Endodermal cell (in vitro differentiated cells): ENCODE results near the gene WAPL. TPM values are rescaled to one million over a fixed set of nuclear protein-coding genes. Genes with fewer than 3 reads are reported as not detected.

Experiments
- DNase-seq: peaks from one replicate; pipeline ENCODE4 v3.0.0-alpha.2; 2017
- H3K27ac ChIP-seq: 2 replicates; pipeline ENCODE4 v1.5.1; 2013; ENCODE audit warnings: mild to moderate bottlenecking, low read depth, low read length, moderate library complexity
- H3K27me3 ChIP-seq: 2 replicates; pipeline ENCODE4 v1.6.1; 2013; ENCODE audit warnings: mild to moderate bottlenecking, low read length, moderate library complexity; ENCODE audit not compliant: insufficient read depth, control insufficient read depth, poor library complexity, severe bottlenecking
- H3K36me3 ChIP-seq: 2 replicates; pipeline ENCODE4 v1.7.0; 2013; ENCODE audit warnings: mild to moderate bottlenecking, low read length, moderate library complexity; ENCODE audit not compliant: control insufficient read depth, insufficient read depth
- H3K4me1 ChIP-seq: one replicate; pipeline ENCODE4 v1.7.0; 2013; ENCODE audit warnings: low read length; ENCODE audit not compliant: control insufficient read depth, insufficient read depth
- H3K4me3 ChIP-seq: 2 replicates; pipeline ENCODE4 v1.5.1; 2013; ENCODE audit warnings: mild to moderate bottlenecking, low read length, moderate library complexity
- H3K9ac ChIP-seq: 2 replicates; pipeline ENCODE4 v1.6.1; 2013; ENCODE audit warnings: mild to moderate bottlenecking, low read length, moderate library complexity; ENCODE audit not compliant: poor library complexity, severe bottlenecking; ENCODE audit errors: extremely low read depth
- H3K9me3 ChIP-seq: 2 replicates; pipeline ENCODE4 v1.6.1; 2013; ENCODE audit warnings: mild to moderate bottlenecking, low read length, moderate library complexity; ENCODE audit not compliant: control insufficient read depth
- H3K27ac Mint-ChIP-seq: 2 replicates; pipeline ENCODE4 v1.8.0; 2020; ENCODE audit warnings: mixed read lengths
- H3K27me3 Mint-ChIP-seq: 2 replicates; pipeline ENCODE4 v1.8.0; 2021; ENCODE audit warnings: mild to moderate bottlenecking, mixed read lengths; ENCODE audit not compliant: insufficient read depth
- H3K36me3 Mint-ChIP-seq: 2 replicates; pipeline ENCODE4 v1.8.0; 2020; ENCODE audit warnings: low read depth, mixed read lengths
- H3K4me1 Mint-ChIP-seq: 2 replicates; pipeline ENCODE4 v1.8.0; 2020; ENCODE audit warnings: mixed read lengths
- H3K4me3 Mint-ChIP-seq: 2 replicates; pipeline ENCODE4 v1.8.0; 2020; ENCODE audit warnings: mild to moderate bottlenecking, moderate library complexity, mixed read lengths
- H3K9me3 Mint-ChIP-seq: 2 replicates; pipeline ENCODE4 v1.8.0; 2020; ENCODE audit warnings: mild to moderate bottlenecking, mixed read lengths
- WGBS, 2 experiments: methylation state at CpG; one replicate each; pipeline versions ENCODE4 v1.1.5 to v1.1.7; 2013; ENCODE audit warnings: missing lambda C conversion rate in 2 of 2, mixed read lengths in 1 of 2; ENCODE audit not compliant: insufficient coverage in 1 of 2, insufficient read length in 1 of 2; 5-methylcytosine and 5-hydroxymethylcytosine counted together
- total RNA-seq, 2 donors: library from RNA; stranded (reverse); fragmentation: NEBNext Ultra II Directional in 1 of 2; extraction: Animal tissue kit (Norgen Biotek cat#: 25700) in 1 of 2; gene quantifications; 2 replicates in 1 of 2; 3 replicates in 1 of 2; pipeline ENCODE4 v1.2.1, GENCODE V29; 2021
- TF ChIP-seq, protein P1 (sequence below): fragments of 200-600 bp; sonication (generic); conservative IDR thresholded peaks from 2 replicates; pipeline ENCODE4 v1.5.0; 2021; ENCODE audit warnings: antibody characterized with exemption, mild to moderate bottlenecking

WAPL gene
- total RNA-seq, 2 donors from 2014 or later = 48.0 to 54.1 TPM

DNA sequence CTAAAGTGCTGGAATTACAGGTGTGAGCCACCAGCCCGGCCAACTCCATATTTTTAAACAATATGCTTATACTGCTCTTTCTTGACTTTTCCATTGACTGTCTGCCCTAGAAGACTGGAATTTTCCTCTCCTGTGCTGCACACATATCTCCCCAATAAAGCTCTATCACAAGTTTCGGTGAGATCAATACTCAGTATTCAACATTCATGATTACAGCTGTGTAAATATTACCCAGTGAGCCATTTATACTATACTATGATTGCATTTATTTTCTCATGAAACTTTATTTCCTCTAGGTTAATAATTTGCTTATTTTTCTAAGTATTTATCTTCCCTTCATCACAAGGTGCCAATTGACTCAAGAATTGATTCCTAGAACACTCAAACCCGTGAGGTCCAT, 106.5 kb downstream of the WAPL start:
- H3K27me3 Mint-ChIP-seq = no peaks in the 10 kb centered on the region
- TF ChIP-seq, protein P1, sequence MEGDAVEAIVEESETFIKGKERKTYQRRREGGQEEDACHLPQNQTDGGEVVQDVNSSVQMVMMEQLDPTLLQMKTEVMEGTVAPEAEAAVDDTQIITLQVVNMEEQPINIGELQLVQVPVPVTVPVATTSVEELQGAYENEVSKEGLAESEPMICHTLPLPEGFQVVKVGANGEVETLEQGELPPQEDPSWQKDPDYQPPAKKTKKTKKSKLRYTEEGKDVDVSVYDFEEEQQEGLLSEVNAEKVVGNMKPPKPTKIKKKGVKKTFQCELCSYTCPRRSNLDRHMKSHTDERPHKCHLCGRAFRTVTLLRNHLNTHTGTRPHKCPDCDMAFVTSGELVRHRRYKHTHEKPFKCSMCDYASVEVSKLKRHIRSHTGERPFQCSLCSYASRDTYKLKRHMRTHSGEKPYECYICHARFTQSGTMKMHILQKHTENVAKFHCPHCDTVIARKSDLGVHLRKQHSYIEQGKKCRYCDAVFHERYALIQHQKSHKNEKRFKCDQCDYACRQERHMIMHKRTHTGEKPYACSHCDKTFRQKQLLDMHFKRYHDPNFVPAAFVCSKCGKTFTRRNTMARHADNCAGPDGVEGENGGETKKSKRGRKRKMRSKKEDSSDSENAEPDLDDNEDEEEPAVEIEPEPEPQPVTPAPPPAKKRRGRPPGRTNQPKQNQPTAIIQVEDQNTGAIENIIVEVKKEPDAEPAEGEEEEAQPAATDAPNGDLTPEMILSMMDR = no peak
- no peaks in the 10 kb centered on the region for H3K4me1 Mint-ChIP-seq
- H3K9ac ChIP-seq = no peak overlapping the region
- H3K27me3 ChIP-seq = no peaks in the 10 kb centered on the region
- H3K9me3 ChIP-seq = peaks cover 10% of the 10 kb centered on the region
- H3K4me1 ChIP-seq = no peaks in the 10 kb centered on the region
- WGBS, 2 experiments = 92 to 94% methylated on average over 3 of the region's 3 CpGs
- H3K4me3 ChIP-seq = no peak overlapping the region
- H3K36me3 ChIP-seq = no peaks in the 10 kb centered on the region
- no peak overlapping the region for H3K27ac ChIP-seq
- DNase-seq = no peak
- no peaks in the 10 kb centered on the region for H3K36me3 Mint-ChIP-seq
- no peak overlapping the region for H3K4me3 Mint-ChIP-seq
- H3K9me3 Mint-ChIP-seq = peaks cover 8% of the 10 kb centered on the region
- H3K27ac Mint-ChIP-seq = no peak overlapping the region

DNA sequence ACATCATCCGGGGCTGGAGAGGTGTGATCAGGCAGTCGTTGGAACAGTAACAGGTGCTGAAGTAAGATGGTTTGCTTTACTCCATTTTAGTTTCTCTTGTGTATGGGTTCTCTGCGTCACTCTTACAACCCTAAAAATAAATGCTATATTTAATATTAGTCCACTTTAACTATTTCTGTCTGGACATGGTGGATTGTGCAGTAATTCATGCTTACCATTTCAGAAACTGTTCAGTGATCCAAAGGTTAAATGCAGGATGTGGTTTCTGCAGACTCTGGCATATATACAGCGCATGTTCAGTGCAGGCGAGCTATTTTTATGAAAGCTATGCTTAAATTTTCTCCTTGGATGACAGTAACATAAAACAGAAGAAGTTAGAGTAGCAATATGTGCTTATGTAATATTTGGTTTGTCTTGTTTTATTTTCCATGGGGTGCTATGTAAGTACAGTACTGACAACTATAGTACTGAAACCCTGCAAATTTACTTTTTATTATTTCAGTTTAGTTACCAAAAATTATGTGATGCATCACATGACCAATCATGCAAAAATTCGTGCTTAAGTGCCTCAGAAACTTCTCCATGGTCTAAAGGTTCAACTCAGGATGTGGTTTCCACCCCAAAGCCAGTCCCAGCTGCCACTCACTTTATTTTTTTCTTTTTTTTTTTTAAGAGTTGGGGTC, 108.4 kb downstream of the WAPL start:
- H3K27ac Mint-ChIP-seq = no peak overlapping the region
- H3K4me1 Mint-ChIP-seq = no peaks in the 10 kb centered on the region
- Histone ChIP-seq H3K9ac (no peak overlapping the region), H3K27me3 (no peaks in the 10 kb centered on the region), H3K27ac (no peak overlapping the region), H3K9me3 (peaks cover 10% of the 10 kb centered on the region), H3K4me1 (no peaks in the 10 kb centered on the region), H3K4me3 (no peak overlapping the region), H3K36me3 (no peaks in the 10 kb centered on the region)
- H3K27me3 Mint-ChIP-seq = no peaks in the 10 kb centered on the region
- DNase-seq = no peak
- H3K36me3 Mint-ChIP-seq = no peaks in the 10 kb centered on the region
- TF ChIP-seq, protein P1 = no peak
- H3K9me3 Mint-ChIP-seq = peaks cover 8% of the 10 kb centered on the region
- WGBS, 2 experiments = 92 to 93% methylated on average over 3 to 5 of the region's 6 CpGs
- no peak overlapping the region for H3K4me3 Mint-ChIP-seq

DNA sequence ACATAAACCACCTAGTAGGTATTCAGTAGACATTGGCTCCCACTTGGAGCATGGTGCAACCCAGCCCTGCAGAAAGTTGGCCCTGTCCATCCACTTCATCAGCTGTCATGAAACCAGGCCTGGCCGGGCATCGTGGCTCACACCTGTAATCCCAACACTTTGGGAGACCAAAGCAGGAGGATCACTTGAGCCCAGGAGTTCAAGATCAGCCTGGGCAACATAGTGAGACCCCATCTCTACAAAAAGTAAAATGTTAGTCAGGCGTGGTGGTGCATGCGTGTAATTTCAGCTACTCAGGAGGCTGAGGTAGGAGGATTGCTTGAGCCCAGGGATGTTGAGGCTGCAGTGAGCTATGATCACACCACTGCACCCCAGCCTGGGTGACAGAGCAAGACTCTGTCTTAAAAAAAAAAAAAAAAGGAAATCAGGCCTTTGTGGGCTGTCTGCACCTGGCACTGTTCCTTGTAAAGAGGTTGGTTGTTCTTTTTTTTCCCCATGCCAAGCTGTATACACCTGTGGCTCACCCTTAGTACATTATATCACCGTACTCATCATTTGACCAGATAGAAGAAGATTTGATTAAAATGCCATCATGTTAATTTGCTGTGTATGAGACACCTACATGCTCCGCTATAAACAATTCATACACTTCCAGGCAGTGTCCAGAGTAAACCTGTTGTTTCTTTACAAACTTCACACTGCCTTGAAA, 109.6 kb downstream of the WAPL start:
- TF ChIP-seq, protein P1 = no peak
- Histone ChIP-seq H3K4me1 (no peaks in the 10 kb centered on the region), H3K4me3 (no peak overlapping the region), H3K9ac (no peak overlapping the region), H3K36me3 (no peaks in the 10 kb centered on the region), H3K9me3 (peaks cover 10% of the 10 kb centered on the region), H3K27ac (no peak overlapping the region), H3K27me3 (no peaks in the 10 kb centered on the region)
- Mint-ChIP-seq H3K36me3 (no peaks in the 10 kb centered on the region), H3K4me1 (no peaks in the 10 kb centered on the region), H3K27me3 (no peaks in the 10 kb centered on the region), H3K27ac (no peak overlapping the region), H3K9me3 (peaks cover 8% of the 10 kb centered on the region), H3K4me3 (no peak overlapping the region)
- 87 to 97% methylated on average over 5 to 6 of the region's 6 CpGs for WGBS, 2 experiments
- no peak for DNase-seq
